Measurements from ENCODE around the gene KCNQ1. TPM values are rescaled to one million over a fixed set of nuclear protein-coding genes. Genes with fewer than 3 reads are reported as not detected.

KCNQ1 gene
- total RNA-seq, 6 donors from 2014 or later, result 18.0 to 45.4 (median 32.7) TPM

DNA sequence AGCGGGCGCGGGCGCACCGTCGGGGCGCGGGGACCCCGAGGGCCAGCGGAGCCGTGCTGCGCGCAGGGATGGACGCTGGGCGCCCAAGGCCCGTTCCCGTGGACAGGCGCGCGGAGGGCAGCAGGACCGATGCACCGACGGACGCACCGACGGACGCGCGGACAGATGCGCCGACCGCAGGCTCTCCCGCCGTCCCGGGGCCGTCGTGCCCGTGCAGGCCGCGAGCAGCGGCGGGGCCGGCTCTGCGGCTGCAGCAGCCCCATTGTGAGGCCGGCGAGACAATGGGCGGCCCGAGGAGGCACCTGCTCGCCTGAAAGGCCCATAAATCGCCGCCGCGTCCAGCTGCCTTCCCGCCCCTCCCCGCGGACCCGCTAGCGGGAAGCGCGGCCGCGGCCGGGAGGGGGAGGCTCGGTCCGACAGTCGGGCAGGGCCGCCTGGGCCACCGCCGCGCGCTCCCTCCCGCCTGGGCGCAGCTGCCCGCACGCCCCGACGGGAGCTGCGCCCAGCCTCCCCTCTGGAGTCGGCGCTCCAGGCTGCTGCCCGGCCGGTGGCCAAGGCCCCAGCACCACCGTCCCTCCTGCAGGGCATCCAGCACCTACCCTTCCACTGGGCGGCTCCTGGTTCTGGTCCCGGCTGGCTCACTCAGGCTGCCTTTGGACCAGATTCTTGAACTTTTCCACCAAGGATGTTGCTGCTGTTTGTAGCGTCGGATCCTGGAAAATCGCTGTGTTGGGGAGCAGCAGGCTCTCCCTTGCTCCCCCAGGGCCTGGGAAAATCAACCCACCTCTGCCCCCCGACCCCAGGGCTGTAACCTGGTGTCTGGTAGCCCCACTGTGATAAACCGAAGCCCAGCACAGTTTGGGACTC, 425.0 kb downstream of the KCNQ1 start:
- peak in 1 of 2 donors; percentile 28 for ATAC-seq (ENCODE audit: low FRiP score in 2 of 2)
- TF ChIP-seq POLR2A (IDR thresholded peaks at IDR 0.05), result no peak
- TF ChIP-seq, protein P1, sequence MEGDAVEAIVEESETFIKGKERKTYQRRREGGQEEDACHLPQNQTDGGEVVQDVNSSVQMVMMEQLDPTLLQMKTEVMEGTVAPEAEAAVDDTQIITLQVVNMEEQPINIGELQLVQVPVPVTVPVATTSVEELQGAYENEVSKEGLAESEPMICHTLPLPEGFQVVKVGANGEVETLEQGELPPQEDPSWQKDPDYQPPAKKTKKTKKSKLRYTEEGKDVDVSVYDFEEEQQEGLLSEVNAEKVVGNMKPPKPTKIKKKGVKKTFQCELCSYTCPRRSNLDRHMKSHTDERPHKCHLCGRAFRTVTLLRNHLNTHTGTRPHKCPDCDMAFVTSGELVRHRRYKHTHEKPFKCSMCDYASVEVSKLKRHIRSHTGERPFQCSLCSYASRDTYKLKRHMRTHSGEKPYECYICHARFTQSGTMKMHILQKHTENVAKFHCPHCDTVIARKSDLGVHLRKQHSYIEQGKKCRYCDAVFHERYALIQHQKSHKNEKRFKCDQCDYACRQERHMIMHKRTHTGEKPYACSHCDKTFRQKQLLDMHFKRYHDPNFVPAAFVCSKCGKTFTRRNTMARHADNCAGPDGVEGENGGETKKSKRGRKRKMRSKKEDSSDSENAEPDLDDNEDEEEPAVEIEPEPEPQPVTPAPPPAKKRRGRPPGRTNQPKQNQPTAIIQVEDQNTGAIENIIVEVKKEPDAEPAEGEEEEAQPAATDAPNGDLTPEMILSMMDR (IDR thresholded peaks at IDR 0.05), result no peak
- Histone ChIP-seq H3K4me1 (peaks cover 6 to 25% (median 19%) of the 10 kb centered on the region in 4 donors), H3K4me3 (no peak overlapping the region), H3K27me3 (peaks cover 0 to 15% (median 7%) of the 10 kb centered on the region in 4 donors), H3K27ac (no peak overlapping the region), H3K9me3 (no peaks in the 10 kb centered on the region), H3K36me3 (no peaks in the 10 kb centered on the region)
- WGBS, 2 donors, result 48 to 70% methylated on average over 5 to 36 of the region's 90 CpGs
- peak in 1 of 2 donors; percentile 83 for DNase-seq

DNA sequence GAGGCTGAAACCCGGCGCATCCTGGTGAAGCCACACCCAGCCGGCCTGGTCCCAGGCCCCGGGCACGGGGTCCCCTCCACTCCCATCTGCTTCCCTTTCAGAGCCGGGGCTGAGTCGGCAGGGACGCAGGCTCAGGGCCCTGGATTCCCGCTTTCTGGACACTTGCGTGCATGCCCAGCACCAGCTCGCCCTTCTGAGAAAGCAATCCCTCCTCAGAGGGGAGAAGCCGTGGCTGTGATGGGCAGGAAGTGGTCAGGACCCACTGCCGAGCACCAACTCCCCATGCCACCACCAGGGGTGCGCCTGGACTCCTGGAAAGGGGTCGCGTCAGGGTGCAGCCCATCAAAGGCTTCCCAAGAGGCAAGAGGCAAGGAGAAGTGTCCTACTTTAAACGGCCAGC, 425.7 kb downstream of the KCNQ1 start:
- TF ChIP-seq POLR2AphosphoS5 (IDR thresholded peaks at IDR 0.05) (no peak), EP300 (IDR thresholded peaks at IDR 0.05) (no peak), POLR2A (IDR thresholded peaks at IDR 0.05) (no peak)
- TF ChIP-seq, protein P1 (IDR thresholded peaks at IDR 0.05), result no peak
- peak in 1 of 2 donors; percentile 75 for DNase-seq
- Histone ChIP-seq H3K4me3 (no peak overlapping the region), H3K9me3 (no peaks in the 10 kb centered on the region), H3K27ac (peak overlapping the region in 1 of 4 donors; percentile 52), H3K4me1 (peaks cover 6 to 25% (median 19%) of the 10 kb centered on the region in 4 donors), H3K36me3 (no peaks in the 10 kb centered on the region), H3K27me3 (peaks cover 0 to 15% (median 7%) of the 10 kb centered on the region in 4 donors)
- no peak for ATAC-seq (ENCODE audit: low FRiP score in 2 of 2)
- 67 to 78% methylated on average over 16 to 17 of the region's 17 CpGs for whole genome bisulfite sequencing, 2 donors

DNA sequence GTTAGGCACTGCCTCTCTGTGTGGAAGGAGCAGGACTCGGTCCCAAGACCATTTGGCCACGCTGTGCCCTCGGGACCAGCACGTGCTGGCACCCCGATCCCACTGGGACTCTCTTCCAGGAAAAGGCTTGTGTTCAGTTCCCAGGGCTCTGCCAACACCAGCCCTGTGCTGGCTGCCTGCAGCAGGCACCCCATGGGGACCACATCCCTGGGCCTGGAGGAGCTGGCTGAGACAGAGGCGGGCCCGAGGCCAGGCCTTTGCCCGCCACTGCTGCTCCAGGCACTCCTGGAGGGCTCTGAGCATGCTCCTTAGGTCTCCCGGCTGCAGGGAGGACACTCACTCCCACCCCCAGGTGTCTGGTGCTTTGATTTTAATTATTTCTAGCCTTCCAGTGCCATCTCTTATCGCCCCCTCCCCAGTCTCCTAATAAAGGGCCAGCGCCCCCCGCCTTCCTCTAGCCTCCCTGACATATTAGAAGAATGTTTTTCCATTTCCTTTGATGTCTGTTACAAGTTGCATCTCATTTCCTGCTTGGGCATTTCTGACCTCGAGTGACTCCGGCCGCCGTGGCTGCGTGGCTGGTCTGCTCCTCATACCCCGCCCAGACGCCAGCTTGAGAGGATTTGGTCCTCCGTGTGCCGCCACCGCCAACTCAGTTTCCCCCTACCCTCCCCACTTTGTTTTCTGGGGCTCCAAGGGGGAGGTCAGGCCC, 426.3 kb downstream of the KCNQ1 start:
- peaks cover 6 to 25% (median 19%) of the 10 kb centered on the region in 4 donors for H3K4me1 ChIP-seq
- ATAC-seq (ENCODE audit: low FRiP score in 2 of 2) (peak in 1 of 2 donors; percentile 21), DNase-seq (peak in 1 of 2 donors; percentile 67)
- peaks cover 0 to 15% (median 7%) of the 10 kb centered on the region in 4 donors for H3K27me3 ChIP-seq
- 42 to 46% methylated on average over 22 of the region's 22 CpGs for WGBS, 2 donors
- no peak overlapping the region for H3K4me3 ChIP-seq
- H3K9me3 ChIP-seq, result no peaks in the 10 kb centered on the region
- TF ChIP-seq POLR2A (IDR thresholded peaks at IDR 0.05) (no peak), EP300 (IDR thresholded peaks at IDR 0.05) (no peak), POLR2AphosphoS5 (IDR thresholded peaks at IDR 0.05) (no peak)
- TF ChIP-seq, protein P1 (IDR thresholded peaks at IDR 0.05), result no peak
- H3K36me3 ChIP-seq, result no peaks in the 10 kb centered on the region
- H3K27ac ChIP-seq, result peak overlapping the region in 1 of 4 donors; percentile 61

DNA sequence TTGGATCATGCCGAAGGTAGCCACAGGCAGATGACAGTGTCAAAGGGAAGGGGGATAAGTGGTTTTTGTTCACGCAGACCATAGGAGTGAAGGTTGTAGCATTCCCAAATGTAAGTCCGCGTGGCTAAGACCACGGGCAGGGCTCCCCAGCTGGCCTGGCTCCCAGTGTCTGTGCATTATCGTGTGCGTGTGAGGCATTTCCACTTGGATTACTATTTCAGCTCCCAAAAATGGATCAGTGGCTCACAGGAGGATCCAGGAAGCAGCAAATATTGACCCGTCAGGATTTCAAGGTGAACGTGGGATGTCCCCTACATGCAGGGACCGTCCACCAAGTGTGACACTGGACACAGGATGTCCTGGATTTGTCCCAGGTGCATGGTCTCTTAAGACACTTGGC, 430.2 kb downstream of the KCNQ1 start:
- DNase-seq (no peak), ATAC-seq (ENCODE audit: low FRiP score in 2 of 2) (no peak)
- peaks cover 6 to 16% (median 12%) of the 10 kb centered on the region in 4 donors for H3K4me1 ChIP-seq
- peaks cover 0 to 2% (median under 1%) of the 10 kb centered on the region in 4 donors for H3K27me3 ChIP-seq
- no peak overlapping the region for H3K27ac ChIP-seq
- H3K9me3 ChIP-seq, result no peaks in the 10 kb centered on the region
- H3K4me3 ChIP-seq, result no peak overlapping the region
- TF ChIP-seq, protein P1 (IDR thresholded peaks at IDR 0.05), result no peak
- TF ChIP-seq EP300 (IDR thresholded peaks at IDR 0.05) (no peak), POLR2AphosphoS5 (IDR thresholded peaks at IDR 0.05) (no peak), POLR2A (IDR thresholded peaks at IDR 0.05) (no peak)
- H3K36me3 ChIP-seq, result no peaks in the 10 kb centered on the region
- WGBS, 2 donors, result 91 to 97% methylated on average over 10 of the region's 10 CpGs

Data from upper lobe of left lung (tissue), 6 donors.